DND-41 (cell line): ENCODE data around the gene AAGAB.

ENCODE experiments used
- CTCF ChIP-seq: IDR thresholded peaks from 2 replicates; pipeline ENCODE4 v1.5.1; 2012; ENCODE audit warnings: borderline replicate concordance, low read length, moderate library complexity, mild to moderate bottlenecking; ENCODE audit not compliant: poor library complexity, severe bottlenecking; ENCODE audit errors: extremely low read depth
- EZH2 ChIP-seq: IDR thresholded peaks from 3 replicates; pipeline ENCODE4 v1.6.1; 2012; ENCODE audit warnings: borderline replicate concordance, low read depth, mild to moderate bottlenecking, moderate library complexity, low read length, inconsistent platforms; ENCODE audit not compliant: severe bottlenecking

GRCh38 chr15:67210555-67211168, 43.8 kb downstream of the AAGAB start:
- TF ChIP-seq EZH2, result no peak
- no peak for TF ChIP-seq CTCF
